Stimulated activated CD4-positive, alpha-beta T cell treated with anti-CD3 and anti-CD28 coated beads, Interleukin-2, amount 100 ng/mL, for 24 hours (primary cell): Measurements from ENCODE around the gene CHST8.

Experiments
- DNase-seq, 2 donors: peaks; one replicate each; pipeline ENCODE4 v3.0.0-alpha.2; 2020

Gene CHST8

GRCh38 chr19:33749016-33749415, 127.3 kb downstream of the CHST8 start:
- DNase-seq: no peak

GRCh38 chr19:33749619-33750175, 127.9 kb downstream of the CHST8 start:
- no peak for DNase-seq

GRCh38 chr19:33750587-33751435, 129.1 kb downstream of the CHST8 start:
- no peak for DNase-seq

GRCh38 chr19:33751436-33751770, 129.7 kb downstream of the CHST8 start:
- no peak for DNase-seq

DNA sequence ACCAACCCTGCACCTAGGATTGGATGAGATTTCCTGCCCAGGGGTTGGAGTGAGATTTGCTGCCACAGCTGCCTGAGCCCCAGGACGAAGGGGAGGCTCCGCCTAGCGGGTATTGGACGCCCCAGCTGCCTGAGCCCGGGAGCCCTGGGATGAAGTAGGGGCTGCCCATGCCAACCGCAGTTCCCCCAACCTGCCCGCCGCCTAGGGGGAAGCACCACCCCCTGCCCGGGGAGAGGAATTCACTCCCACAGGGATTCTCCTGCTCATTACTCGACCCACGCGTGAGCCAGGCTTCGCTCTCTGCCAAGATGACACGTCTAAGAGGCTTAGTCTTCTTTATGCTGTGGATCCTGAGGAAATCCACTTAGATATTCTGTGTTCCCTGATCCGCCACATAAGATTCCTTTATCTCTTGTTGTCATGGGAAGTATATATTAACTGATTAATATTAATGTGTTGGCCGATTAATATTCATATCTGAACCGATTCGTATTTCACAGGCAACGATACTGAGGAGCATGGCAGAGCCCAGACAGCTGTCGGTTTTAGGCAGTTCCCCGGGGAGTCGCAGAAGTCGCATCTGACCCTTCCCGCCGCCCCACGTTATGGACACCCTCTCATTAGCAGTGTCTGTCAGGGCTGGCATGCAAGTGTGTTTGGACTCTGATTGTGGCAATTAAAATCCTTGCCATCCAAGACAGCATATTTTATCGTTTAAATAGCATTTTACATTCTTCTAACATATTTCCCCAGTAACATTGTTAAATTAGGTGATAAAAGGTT, 130.5 kb downstream of the CHST8 start:
- no peak for DNase-seq

GRCh38 chr19:33752945-33753344, 131.2 kb downstream of the CHST8 start:
- no peak for DNase-seq

DNA sequence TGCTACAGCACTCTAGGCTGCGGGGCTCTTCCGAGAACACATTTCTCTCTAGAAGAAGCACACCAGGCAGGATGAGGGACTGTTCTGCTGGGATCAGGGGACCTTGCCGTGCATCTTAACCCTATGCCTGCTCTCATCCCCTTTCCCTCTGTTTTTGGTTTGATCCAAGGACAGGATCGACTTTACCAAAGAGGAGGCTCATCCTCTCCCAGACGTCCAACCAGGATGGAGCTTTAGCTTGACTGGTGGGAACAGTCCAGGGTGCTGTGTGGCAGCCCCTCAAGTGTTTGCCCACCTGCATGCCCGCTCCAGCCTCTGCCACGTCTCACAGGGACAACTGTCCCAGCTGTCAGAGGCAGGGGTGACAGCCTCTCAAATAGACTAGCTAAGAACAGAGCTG, 132.6 kb downstream of the CHST8 start:
- DNase-seq: no peak

DNA sequence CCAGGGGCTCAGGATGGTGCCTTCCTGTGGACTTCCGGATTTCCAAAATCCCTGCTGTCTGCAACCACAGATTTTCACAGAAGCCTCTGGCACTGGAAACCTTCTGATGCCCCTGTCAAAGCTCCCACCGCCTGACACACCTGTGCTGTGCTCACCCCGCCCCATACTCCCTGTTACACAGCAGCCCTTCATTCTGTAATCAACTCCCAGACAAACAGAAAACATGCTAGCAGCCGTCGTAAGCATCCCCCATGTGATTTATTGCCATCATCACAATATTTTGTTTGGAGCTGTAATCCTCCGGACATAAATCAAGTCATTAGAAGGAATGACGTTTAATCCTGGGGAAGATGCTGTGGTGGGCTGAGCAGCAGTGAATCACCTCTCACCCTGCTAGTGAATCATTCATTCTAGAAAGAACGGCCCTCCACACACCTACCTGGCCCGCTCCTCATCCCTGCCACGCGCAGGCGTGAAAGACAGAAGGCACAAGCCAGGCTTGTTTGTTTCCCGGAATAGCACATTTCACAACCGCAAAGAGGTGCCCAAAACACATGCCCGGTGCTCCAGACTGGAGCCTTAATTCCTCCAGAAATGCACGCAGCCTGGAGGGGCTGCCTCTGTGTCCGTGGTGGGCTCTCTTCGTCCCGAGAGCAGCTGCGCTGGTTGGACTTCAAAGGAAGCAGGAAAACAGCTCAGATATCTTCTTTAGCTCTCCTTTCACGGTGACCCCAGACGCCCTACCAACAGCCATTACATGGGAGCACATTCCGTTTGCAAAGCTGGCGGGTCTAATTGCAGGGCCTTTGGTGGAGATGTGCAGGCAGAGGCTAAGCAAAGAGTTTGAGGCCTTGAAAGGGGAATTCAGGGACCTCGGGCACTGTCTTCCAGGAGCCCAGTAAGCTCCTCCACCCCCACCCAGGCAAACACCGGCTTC, 133.6 kb downstream of the CHST8 start:
- no peak for DNase-seq

DNA sequence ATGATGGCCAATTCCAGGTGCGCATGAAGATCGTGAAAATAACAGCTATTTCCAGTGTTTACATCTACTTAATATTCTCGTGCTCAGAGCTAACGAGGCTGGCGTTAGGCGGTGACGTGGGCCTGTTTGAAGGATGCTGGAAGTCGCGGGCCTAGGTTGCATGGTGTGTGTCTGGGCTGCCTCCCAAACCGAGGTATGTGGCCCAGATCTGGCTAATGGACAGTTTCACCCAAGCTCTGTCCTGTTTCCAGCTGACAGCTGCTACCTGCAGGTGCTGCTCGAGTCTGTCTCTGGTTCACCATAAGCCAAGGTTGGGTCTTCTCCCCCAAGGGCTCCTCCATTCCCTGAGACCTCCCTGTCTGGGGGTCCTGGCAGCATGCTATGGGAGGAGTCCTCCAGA, 134.4 kb downstream of the CHST8 start:
- DNase-seq: no peak

- DNase-seq: no peak
Measured at GRCh38 chr19:33758541-33759013, 136.8 kb downstream of the CHST8 start.

DNA sequence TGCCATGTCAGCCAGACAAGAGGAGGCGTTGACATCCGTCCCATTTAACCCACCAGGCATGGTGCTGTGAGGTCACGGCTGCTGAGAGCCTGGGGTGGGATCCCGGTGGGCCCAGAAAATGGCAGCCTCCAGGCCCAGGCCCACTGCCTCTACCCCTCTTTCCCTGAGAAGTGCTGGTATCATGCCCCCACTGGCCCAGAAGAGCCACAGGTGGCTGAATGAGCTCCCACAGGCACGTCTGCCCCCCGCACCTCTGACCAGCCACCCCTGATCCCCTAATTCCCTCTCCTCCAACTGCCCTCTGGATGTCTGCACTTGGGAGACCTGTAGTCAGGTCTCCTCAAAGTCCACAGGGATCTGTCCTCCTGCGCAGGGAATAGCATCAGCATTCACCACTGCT, 137.6 kb downstream of the CHST8 start:
- DNase-seq: no peak

GRCh38 chr19:33763633-33764371, 142.0 kb downstream of the CHST8 start:
- no peak for DNase-seq

DNA sequence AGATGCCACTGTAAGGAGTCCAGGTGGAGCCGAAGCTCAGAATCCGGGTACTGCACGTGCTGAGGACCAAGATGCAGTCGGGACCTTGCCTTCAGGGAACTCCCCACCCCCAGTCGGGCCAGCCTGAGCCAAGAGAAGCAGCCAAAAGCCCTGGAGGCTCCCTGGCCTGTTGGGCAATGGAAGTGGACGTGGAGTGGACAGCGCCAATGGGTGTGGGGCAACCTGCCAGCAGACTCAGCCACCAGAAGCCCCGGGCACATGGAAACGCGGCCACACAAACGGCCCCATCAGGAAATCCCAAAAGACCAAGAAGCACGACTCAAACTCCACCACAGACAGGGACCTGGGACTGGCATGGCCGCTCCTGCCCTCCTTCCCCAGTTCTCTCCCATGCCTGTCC, 144.9 kb downstream of the CHST8 start:
- no peak for DNase-seq

DNA sequence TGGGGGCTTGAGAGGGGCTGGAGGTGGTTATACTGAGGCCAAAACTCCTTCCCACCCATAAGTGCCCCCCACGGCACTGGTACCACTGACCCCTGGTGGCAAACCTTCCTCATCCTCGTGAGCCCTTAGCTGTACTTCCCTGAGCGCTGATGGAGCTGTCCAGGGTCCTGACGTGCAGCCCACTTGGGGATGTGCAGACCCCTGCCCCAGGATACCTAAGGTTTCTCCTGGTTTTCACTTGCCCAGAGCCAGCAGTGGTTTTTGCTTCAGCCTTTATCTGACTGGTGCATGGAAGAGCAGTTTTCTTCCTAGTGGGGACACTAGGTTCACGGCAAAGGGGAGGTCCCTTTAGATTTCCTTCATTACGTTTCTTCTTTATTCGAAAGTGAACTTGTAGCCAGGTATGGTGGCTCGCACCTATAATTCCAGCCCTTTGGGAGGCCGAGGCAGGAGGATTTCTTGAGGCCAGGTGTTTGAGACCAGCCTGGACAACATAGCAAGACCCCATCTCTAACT, 146.2 kb downstream of the CHST8 start:
- peak; percentile 30 to 34 for DNase-seq

- DNase-seq: no peak
Measured at GRCh38 chr19:33769208-33769607, 147.5 kb downstream of the CHST8 start.

DNA sequence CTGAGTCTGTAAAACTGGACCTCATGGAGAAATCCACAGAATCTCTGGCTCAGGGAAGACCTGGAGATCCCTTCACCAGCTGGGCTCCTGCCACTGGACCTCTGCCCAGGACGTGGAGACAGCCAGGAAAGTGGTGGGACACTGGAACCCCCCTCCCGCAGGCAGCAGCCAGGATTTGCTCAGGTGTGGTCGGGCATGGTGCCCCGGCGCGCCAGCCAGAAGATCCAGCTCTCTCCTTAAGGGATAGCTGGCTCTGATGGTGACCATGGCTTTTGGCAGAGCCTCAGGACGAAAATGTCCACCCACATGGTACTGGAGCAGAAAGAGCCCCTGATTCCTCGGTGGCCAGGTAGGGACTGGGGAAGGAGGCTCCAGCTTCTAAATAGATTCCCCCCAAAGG, 148.4 kb downstream of the CHST8 start:
- no peak for DNase-seq

DNA sequence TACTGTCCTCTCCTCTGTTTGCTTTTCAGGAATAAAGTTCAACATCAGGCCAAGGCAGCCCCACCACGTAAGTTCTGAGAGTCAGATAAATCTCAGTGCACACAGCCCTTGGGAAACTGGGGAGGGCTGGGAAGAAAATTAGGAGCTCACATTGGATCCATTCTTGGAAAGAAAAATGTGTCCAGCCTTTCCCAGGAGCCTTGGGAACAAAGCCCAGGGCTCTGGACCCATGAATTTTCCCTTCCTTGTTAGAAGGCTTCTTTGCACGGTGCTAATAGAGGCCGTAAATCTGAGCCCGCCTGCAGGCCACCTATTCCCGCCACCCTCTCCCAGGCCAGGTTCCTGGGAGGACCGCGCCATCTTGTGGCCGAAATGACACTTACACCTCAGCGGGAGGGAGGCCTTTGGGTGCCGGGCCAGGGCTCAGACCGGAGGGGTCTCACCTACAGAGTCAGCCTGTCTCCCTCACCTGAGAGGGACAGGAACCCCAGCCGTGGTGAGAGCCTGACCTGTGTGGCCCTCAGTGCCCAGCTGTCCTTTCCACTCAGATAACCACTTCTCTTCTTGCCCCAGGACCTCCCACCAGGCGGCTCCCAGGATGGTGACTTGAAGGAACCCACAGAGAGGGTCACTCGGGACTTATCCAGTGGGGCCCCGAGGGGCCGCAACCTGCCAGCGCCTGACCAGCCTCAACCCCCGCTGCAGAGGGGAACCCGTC, 149.8 kb downstream of the CHST8 start:
- DNase-seq: peak; percentile 73 to 80

DNA sequence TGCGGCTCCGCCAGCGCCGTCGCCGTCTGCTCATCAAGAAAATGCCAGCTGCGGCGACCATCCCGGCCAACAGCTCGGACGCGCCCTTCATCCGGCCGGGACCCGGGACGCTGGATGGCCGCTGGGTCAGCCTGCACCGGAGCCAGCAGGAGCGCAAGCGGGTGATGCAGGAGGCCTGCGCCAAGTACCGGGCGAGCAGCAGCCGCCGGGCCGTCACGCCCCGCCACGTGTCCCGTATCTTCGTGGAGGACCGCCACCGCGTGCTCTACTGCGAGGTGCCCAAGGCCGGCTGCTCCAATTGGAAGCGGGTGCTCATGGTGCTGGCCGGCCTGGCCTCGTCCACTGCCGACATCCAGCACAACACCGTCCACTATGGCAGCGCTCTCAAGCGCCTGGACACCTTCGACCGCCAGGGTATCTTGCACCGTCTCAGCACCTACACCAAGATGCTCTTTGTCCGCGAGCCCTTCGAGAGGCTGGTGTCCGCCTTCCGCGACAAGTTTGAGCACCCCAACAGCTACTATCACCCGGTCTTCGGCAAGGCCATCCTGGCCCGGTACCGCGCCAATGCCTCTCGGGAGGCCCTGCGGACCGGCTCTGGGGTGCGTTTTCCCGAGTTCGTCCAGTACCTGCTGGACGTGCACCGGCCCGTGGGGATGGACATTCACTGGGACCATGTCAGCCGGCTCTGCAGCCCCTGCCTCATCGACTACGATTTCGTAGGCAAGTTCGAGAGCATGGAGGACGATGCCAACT, 150.5 kb downstream of the CHST8 start:
- no peak for DNase-seq

DNA sequence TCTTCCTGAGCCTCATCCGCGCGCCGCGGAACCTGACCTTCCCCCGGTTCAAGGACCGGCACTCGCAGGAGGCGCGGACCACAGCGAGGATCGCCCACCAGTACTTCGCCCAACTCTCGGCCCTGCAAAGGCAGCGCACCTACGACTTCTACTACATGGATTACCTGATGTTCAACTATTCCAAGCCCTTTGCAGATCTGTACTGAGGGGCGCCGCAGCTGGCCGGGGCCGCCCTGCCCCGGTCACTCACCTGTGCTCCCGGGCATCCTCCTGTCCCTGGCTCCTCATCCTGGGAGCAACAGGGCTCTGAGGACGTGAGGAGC, 151.1 kb downstream of the CHST8 start:
- DNase-seq: no peak
